Adipose tissue (tissue), 3 donors: ENCODE results near the gene CD44. TPM values are rescaled to one million over a fixed set of nuclear protein-coding genes. Genes with fewer than 3 reads are reported as not detected.

ENCODE experiments used
- H3K27ac ChIP-seq: one replicate; pipeline ENCODE4 v1.5.1; 2013; ENCODE audit warnings: low read depth, low read length
- whole genome bisulfite sequencing, 3 donors: extraction: QIAGEN DNeasy Blood & Tissue Kit; methylation state at CpG; one replicate each; pipeline ENCODE4 v1.1.7; 2013; 5-methylcytosine and 5-hydroxymethylcytosine counted together
- polyA plus RNA-seq, 3 donors: library from polyadenylated mRNA; stranded (reverse); fragments of 200-250 nt; gene quantifications; one replicate each; pipeline ENCODE4 v1.2.3, GENCODE V29; 2013
- donor health status: healthy with polysubstance abuse.
- donor health status: Bipolar disorder and iron deficiency.
- donor health status: healthy.

Gene CD44
- polyA plus RNA-seq, 3 donors = 42.4 to 157 (median 110) TPM

DNA sequence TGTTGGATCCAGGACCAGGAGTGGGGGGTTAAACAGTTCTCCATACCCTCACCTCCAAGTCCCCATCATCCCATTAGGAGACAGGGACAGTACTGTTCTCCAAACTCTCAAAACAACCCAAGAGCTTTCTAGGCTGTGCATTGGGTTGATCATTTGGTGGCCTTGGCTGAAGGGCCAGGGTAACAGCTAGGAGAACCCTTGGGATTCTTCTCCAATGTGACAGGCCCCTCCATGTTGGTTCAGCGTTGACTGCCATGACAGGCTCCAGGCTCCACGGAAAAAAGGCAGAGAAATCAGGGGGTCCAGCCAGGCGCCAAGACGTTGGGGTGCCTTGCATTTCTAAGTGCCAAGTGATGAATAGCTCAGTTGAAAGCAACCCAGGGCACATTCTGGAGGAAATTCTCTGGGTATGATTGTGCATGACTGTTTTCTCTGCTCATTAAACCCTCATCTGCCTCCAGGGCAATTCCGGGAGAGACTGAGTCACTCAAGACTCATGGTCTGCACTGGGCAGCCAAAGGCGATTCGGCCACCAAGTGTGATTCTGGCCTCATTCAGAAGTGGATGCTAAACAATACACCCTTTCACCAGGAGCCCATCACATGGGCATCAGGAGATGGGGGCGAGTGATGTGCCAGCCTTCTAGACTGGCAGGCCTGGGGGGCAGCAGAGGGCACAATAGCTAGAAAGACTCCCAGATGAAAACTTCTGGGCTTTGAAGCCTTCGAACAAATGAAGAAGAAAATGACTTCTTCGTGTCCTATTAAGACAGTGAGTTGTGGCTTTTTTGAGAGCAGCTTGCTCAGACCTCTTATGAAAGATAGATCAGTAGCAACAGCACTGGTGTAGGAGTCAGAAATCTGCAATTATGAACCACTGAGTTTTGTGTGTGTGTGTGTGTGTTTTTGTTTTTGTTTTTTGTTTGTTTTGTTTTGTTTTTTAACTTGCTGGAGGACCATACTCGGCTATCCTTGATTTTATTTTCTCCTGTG lies 27.7 kb downstream of the CD44 start:
- 72 to 83% (median 76%) methylated on average over 11 of the region's 11 CpGs for WGBS, 3 donors
- H3K27ac ChIP-seq = no peak overlapping the region

DNA sequence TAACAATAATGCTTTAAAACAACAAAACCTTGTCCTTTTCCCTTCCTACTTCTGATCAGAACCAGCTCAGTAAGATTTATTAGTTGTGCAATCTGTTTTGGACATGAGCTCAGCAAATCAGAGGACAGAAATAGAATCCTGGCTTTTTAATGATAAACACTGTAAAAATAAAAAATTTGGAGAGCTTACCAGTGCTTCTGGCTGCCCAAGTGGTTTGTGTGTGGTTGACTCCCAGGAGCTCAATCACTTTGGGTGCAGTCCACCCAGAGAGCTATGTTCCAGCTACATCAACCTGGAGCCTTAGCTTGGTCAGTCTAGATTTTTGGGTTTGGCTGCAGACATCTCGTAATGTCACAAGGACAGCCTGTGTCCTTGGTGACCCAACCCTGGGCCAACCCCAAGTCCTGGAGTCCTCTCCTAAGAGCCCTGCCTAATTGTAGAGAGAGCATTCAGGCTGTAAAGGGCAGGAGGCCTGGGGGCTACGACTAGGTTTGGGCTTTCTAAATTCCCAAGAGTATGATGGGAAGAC lies 28.5 kb downstream of the CD44 start:
- WGBS, 3 donors = 53 to 75% (median 67%) methylated on average over 2 of the region's 2 CpGs
- H3K27ac ChIP-seq = no peak overlapping the region

DNA sequence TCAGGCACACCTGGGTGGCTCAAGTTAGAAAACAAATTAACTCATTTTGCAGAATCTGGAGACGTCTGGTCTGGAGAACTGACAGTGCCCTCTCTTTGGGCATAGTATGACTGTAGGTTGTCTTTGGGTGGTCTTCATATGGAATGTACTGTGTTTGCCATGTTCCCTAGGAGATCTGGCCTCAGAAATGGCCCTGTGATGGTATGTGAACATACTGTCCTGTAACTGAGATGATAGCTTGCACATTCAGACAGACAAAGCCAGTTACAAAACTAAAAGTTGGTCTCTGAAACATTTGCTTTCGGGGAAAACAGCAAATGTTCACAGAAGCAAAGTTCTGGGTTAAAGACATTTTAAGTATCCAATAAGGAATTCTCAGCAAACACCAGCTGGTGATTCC lies 29.7 kb downstream of the CD44 start:
- H3K27ac ChIP-seq = no peak overlapping the region
- WGBS, 3 donors = 87 to 91% (median 89%) methylated on average over 2 of the region's 2 CpGs

DNA sequence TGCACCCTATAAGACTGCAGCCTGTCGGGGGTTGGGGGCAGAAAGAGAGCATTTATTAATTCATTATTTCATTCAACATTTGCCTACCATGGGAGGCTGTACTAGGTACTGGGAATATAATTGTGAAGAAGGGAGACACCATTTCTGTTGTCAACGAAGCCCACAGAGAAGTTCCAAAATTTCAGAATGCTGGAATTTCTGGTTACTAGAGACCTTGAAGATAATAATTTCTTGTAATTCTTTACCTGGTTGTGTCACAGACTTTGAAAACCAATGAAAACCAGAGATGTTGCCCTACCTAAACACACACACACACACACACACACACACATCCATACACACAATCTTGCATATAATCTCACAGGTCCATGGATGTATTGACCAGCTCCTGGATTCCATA lies 30.1 kb downstream of the CD44 start:
- no peak overlapping the region for H3K27ac ChIP-seq
- 92 to 95% (median 93%) methylated on average over 2 of the region's 2 CpGs for WGBS, 3 donors

DNA sequence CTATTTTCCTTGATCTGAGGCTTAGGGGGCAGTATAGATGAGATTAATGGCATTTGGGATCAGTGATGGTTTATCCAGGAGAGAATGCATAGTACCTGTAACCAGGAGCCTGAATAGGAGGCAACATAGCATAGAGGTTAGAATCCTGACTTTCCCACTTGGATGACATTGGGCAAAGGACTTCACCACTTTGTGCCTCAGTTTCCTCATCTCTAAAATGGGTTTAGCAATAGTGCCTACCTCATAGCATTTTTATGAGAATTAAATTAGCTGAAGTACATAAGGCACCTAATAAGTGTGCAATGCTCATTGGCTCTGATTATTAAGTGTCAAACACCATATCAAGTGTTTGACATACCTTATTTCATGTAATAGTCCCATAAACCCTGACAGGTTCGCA lies 30.8 kb downstream of the CD44 start:
- H3K27ac ChIP-seq = no peak overlapping the region
- 82 to 91% (median 91%) methylated on average over 1 of the region's 1 CpG for WGBS, 3 donors

DNA sequence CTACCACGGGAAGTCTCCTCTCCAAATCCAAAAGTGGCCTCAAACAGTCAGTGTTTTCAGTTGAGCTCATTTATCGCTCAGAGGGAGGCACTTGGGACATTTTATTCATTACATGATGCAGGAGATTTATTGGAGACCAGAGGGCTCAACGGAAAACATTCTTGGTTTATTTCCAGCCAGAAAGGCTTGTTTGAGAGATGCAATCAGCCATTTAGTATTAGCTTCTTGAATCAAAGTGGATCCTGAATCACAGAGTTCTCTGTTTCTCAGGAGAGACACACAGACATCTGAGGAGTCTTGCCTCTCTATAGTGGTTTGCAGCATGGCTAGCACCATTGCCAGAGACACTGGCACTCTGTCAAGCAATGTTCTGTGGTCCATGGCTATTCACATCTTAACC lies 31.5 kb downstream of the CD44 start:
- 44 to 76% (median 56%) methylated on average over 3 of the region's 3 CpGs for WGBS, 3 donors

DNA sequence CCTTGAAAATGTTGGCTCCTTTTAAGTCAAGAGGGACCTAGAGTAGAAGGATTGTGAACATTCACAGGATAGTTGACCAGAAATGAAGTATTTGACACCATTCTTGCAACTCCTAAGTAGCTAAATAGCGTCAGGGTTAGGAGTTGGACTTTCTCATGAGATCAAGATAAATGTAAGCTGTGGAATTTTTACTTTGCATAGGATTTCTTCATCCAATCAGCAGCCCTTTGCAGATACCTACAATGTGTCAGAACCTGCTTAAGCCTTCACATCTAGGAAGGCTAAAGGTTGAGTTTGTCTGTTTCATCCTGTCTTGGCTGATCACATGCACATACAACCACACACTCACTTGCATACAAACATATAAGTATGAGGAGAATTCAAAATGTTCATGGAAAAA lies 32.3 kb downstream of the CD44 start:
- WGBS, 3 donors = 90 to 94% (median 90%) methylated on average over 1 of the region's 1 CpG
- H3K27ac ChIP-seq = no peak overlapping the region

More for the DNA sequence above, 31.5 kb downstream of the CD44 start:
- H3K27ac ChIP-seq = no peak overlapping the region

DNA sequence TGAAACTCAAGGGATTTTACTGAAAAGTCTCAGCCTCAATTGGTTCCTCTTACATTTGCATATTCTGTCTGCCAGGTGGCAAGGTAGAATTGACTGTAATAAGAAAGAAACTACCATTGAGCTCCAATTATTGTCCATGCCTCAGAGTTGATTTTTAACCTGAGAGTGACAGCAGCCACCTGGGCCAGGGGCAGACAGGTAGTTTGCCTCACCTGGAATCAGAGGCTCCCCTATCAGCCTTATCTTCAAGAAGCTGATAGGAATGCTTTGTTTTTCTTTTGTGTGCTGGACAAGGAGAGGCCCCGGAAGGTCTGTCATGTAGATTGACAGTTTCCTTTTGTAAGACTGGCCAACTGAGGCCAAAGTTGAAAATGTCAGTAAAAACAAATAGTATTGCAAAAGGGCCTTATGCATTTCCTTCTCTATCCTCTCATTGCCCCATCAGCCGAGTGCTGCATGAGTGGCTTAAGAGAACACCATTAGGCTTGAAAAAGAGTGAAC lies 34.1 kb downstream of the CD44 start:
- WGBS, 3 donors = 10 to 25% (median 22%) methylated on average over 2 of the region's 2 CpGs
- no peak overlapping the region for H3K27ac ChIP-seq

DNA sequence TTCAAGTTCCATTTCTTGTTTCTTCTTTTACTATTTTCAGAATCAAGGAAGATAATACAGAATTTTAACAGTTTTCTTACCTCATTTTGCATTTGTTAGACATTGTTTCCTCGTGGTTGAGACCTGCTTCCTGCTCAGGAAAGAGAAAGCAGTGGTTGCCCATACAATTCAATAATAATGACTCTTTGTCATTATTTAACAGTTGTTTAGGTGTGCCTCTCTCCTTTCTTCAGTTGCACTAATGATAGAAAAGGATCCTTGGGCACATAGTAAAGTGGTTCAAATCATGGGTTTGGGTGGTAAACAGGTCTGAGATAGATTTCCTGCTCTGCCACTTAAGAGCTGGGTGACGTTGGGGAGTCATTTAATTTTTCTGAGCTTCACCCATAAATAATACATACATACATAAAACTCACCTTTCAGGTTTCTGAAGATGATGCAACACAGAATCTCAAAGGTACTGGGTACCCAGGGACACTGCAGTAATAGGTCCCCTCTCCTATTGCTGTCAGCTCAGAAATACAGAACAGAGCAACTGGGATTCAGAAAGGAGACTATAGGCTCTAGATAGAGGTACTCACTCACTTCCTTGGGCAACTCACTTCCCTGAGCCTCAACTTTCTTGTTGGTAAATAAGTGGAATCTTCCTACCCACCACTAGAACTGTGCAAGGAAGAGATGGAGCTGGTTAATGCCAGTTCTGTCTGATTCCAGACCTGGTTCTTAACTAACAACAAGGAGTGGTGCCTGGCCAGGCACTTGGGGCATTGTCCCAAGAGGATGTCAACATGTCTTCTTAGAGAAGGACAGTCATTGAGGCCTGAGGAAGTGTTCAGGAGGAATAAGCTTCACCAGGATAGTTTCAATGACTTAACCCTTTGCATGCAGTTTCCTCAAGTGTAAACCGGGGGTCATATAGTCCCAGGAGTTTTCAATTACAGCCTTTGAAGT lies 34.9 kb downstream of the CD44 start:
- WGBS, 3 donors = 57 to 70% (median 59%) methylated on average over 3 of the region's 3 CpGs
- no peak overlapping the region for H3K27ac ChIP-seq

DNA sequence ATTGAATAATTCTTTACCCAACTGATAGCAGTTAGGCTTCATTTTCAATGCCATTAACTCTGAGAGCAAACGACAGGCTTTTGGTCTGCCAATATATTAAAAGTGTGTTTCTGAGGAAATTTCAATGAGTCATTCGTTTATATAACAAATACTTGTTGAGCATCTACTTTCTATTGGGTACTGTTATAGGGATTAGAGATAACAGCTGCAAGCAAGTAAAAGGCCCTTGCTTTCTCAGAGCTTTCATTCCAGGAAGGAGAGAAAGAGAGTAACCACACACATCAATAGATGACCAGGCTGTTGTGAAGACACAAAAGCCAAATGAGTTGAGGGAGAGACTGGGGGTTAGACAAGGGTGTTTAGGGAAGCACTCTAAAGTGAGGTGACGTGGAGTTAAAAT lies 35.7 kb downstream of the CD44 start:
- H3K27ac ChIP-seq = no peak overlapping the region
- 43 to 60% (median 54%) methylated on average over 3 of the region's 3 CpGs for WGBS, 3 donors

DNA sequence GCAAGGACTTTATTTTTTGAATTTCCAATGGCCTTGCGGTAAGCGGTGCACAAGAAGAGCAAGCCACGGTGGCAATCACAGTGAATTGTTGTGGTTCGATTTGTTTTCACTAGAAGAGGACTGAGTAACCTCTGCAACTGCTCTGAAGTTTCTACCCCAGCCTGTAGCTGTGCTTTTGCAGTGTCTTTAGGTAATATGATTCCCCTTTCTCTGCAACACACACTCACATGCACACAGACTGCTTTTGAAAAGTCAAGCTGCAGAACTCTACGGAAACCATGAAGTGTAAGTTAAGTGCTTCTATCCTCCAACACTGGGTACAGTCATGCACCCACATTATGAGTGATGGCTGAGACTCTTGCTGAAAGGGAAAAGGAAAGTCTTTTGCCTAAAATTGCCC lies 38.4 kb downstream of the CD44 start:
- H3K27ac ChIP-seq = no peak overlapping the region
- WGBS, 3 donors = 83 to 93% (median 87%) methylated on average over 5 of the region's 5 CpGs

DNA sequence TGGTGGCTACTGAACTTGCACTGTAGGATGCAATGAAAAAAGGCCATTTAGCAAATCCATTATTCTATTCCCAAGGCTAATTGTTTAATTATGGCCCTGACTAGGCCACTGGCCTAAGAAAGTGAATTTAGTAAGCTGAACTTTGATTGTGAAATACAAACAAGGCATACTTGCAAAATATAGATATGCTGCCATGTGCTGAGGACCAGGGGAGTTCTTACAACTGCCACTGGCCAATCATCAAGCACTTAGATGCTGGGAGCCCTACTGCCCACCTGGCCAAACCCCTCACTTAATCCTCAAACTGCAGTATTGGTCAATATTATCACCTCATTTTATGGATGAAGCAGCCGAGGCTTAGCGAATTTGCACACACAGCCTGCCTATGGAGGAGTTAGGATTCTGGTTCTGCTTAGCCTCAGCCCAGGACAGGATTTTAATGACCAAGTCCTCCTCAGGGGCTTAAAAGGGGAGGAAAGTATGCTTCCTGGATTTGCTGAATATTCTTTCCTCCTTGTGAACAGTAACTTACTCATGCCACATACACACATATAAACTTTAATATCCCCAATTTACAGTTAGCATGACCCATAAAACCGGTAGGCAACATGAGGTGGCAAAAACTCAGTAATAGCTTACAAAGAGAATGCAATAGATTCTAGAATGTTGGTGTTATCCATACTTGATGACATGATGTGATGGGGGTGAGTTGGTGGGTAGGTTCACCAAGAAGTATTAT lies 39.3 kb downstream of the CD44 start:
- WGBS, 3 donors = 83 to 92% (median 92%) methylated on average over 3 of the region's 3 CpGs
- H3K27ac ChIP-seq = no peak overlapping the region

DNA sequence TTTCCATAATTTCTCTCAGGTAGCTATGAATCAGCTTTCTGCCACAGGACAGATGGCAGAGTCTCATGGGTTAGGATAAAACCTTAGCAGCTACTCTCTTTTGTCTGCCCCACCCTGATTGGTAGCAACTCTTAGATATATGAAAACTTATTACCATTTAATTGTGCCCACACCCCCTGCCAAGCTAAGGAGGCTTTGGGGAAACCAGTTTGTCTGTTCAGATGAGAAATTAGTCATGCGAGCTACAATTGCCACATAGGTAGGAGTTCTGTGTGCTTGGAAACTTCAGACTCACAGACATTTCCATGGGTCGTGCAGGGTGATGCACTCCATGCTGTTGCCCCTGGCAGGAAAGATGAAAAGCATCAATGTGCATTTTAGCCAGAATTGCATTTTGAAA lies 39.9 kb downstream of the CD44 start:
- no peak overlapping the region for H3K27ac ChIP-seq
- WGBS, 3 donors = 67 to 80% (median 70%) methylated on average over 2 of the region's 2 CpGs

DNA sequence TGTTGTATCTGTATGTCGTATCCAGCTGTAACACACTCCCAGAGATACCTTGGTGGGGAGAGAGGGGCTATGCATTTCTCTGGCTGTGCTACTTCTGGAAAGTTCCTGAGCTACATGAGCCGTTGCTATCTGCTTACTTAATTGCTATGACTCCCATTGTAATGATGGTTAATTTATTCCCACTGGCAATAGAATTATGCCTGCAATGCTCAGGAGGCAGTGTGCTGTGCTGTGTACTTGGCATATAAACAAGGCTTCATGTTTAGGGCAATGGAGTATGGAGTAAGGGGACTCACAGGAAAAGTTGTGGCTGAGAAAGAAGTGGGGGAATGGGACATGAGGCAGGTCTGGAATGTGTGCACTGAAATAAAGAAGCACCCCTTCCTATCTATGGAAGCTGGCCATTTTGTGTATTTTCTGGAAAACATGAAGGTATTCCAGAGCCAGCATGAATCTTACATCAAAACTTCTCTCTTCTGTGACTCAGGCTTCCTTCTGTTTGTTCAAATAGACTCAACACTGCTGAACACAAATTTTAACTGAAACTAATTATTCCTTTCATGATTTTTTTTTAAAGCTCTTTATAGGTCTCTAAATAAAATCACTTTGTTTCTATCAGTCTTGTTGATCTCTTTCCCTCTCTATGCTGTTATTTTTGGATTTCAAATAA lies 40.6 kb downstream of the CD44 start:
- WGBS, 3 donors = 66 to 80% (median 66%) methylated on average over 2 of the region's 2 CpGs
- H3K27ac ChIP-seq = no peak overlapping the region

DNA sequence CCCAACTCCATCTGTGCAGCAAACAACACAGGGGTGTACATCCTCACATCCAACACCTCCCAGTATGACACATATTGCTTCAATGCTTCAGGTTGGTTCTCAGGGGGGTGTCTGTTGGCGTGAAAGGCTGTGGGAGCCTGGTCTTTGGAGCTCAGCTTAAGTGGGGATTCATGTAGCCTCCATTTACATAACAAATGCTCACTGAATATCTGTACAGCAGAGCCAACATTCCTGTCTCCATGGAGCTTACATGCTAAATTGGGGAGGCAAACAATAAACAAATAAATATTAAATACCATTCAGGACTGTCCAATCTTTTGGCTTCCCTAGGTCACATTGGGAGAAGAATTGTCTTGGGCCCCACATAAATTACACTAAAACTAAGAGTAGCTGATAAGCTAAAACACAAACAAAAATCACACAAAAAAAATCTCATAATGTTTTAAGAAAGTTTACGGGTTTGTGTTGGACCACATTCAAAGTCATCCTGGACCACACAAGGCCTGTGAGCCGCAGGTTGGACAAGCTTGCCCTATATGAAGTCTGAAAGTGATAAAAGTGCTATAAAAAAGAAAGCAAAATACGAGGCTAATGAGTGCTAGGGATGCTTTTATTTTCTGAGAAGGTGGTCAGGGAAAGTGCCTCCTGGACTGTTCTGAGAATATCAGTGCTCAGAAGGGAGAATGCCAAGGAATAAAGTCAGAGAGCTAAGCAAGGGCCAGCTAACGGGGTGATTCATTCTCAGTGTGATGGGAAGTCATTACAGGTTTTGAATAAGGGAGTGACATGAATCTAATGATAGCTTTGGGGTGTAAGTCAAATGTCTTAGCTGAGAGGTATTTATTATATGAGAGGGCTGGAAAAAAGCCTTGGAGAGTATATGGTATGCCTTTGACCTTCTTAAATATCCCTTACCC lies 41.6 kb downstream of the CD44 start:
- H3K27ac ChIP-seq = no peak overlapping the region
- WGBS, 3 donors = 82 to 89% (median 84%) methylated on average over 5 of the region's 5 CpGs

DNA sequence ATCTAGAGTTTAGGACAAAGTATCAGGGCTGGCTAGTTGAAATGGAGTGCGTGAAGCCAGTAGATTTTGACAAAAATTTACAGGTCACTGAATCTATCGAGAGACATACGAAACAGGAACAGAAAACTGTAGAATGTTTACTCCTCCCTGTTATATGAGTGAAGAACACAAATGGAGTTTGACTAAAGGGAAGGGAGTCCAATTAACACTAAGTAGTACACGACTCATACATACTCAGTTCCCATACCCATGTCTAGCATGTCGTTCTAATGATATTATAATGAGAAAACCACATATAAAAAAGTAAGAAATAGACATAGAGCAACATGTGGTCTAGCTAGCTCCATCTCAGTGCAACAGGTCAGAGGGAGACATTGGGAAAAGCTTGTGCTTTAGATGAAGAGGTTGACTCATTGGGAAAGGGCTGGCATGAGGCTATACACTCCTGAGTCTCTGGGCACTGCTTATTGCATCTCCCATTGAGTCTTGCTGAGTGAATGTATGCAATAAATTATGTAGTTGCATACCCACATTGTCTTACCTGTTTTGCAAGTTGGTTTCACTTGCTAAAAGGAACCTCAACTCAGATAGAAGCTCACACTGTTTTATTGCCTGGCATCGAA lies 43.5 kb downstream of the CD44 start:
- 91% methylated on average over 6 of the region's 6 CpGs for WGBS, 3 donors
- H3K27ac ChIP-seq = no peak overlapping the region
